Caco-2 (cell line): Measurements from ENCODE around the gene RAX. TPM values are rescaled to one million over a fixed set of nuclear protein-coding genes. Genes with fewer than 3 reads are reported as not detected.
"Not testable (repeated sequence)": the region's sequence is repeated elsewhere in the genome, so short reads cannot be mapped to it uniquely, and the experiment has no call there.

Experiments
- BruUV-seq: library from RNA; stranded (reverse); fragments of 400-500 nt; replicated peaks from 2 replicates; lab custom pipeline; 2021; lab: Mats Ljungman, UMichigan
- CTCF ChIA-PET: fragments of 300-600 bp; sonication (Branson Sonifier 250); formaldehyde crosslinking; loops from one replicate; lab custom pipeline; 2022; ENCODE audit warnings: antibody characterized with exemption; lab: Charles Lee
- POLR2A ChIA-PET: fragments of 300-600 bp; sonication (Branson Sonifier 250); formaldehyde crosslinking; loops from one replicate; lab custom pipeline; 2022; ENCODE audit warnings: antibody characterized with exemption; lab: Charles Lee
- DNase-seq, 2 experiments: peaks; one replicate each; pipeline versions ENCODE4 v3.0.0 to v3.0.0-alpha.2; 2020 to 2022
- H3K27me3 ChIP-seq: replicated peaks from 2 replicates; pipeline ENCODE4 v1.6.0; 2011; ENCODE audit warnings: low read length; ENCODE audit not compliant: control insufficient read depth, insufficient read depth
- H3K36me3 ChIP-seq: 2 replicates; pipeline ENCODE4 v1.5.1; 2011; ENCODE audit warnings: low read length; ENCODE audit not compliant: control insufficient read depth, insufficient read depth
- H3K4me1 ChIP-seq: fragments of 250-450 bp; sonication (Bioruptor Pico); 2 replicates; pipeline ENCODE4 v1.5.1; 2020; ENCODE audit warnings: mild to moderate bottlenecking
- H3K4me3 ChIP-seq: 2 replicates; pipeline ENCODE4 v1.5.1; 2011; ENCODE audit warnings: low read depth, mild to moderate bottlenecking, control low read depth, low read length
- H3K9me3 ChIP-seq: fragments of 250-450 bp; sonication (Bioruptor Pico); 2 replicates; pipeline ENCODE4 v1.5.1; 2020; ENCODE audit warnings: mild to moderate bottlenecking, moderate library complexity
- H3K27ac Mint-ChIP-seq: one replicate; pipeline ENCODE4 v1.8.0; 2022; ENCODE audit warnings: mixed read lengths; ENCODE audit not compliant: unreplicated experiment
- H3K27me3 Mint-ChIP-seq: one replicate; pipeline ENCODE4 v1.8.0; 2022; ENCODE audit warnings: mixed read lengths; ENCODE audit not compliant: insufficient read depth, unreplicated experiment
- H3K36me3 Mint-ChIP-seq: one replicate; pipeline ENCODE4 v1.8.0; 2022; ENCODE audit warnings: mild to moderate bottlenecking, mixed read lengths; ENCODE audit not compliant: insufficient read depth, unreplicated experiment
- H3K4me1 Mint-ChIP-seq: one replicate; pipeline ENCODE4 v1.8.0; 2022; ENCODE audit warnings: low read depth, mixed read lengths; ENCODE audit not compliant: unreplicated experiment
- H3K4me3 Mint-ChIP-seq: one replicate; pipeline ENCODE4 v1.8.0; 2022; ENCODE audit warnings: mild to moderate bottlenecking, moderate library complexity, mixed read lengths; ENCODE audit not compliant: unreplicated experiment
- H3K9me3 Mint-ChIP-seq: one replicate; pipeline ENCODE4 v1.8.0; 2022; ENCODE audit warnings: mixed read lengths; ENCODE audit not compliant: unreplicated experiment
- intact Hi-C: fragments of 100-400 bp; cut with micrococcal nuclease; formaldehyde crosslinking; loops from one replicate; pipeline ENCODE4 v1.10.0; 2022; ENCODE audit not compliant: unreplicated experiment
- total RNA-seq: library from RNA; stranded (reverse); gene quantifications from 2 replicates; pipeline ENCODE4 v1.2.3, GENCODE V29; 2022
- TF ChIP-seq, protein P1 (sequence below), 2 experiments: fragments of 200-600 bp in 1 of 2; IDR thresholded peaks; 1 replicate in 1 of 2; 2 replicates in 1 of 2; pipeline versions ENCODE4 v1.5.1 to v1.8.0; 2011 to 2022; ENCODE audit warnings: antibody characterized with exemption in 1 of 2, control low read depth in 1 of 2, inconsistent platforms in 1 of 2, low read depth in 1 of 2, low read length in 1 of 2, mild to moderate bottlenecking in 1 of 2, moderate library complexity in 1 of 2; ENCODE audit not compliant: insufficient read depth in 1 of 2, severe bottlenecking in 1 of 2, unreplicated experiment in 1 of 2

Gene RAX
- total RNA-seq, 1 experiment from 2014 or later, result not detected

- DNase-seq, H3K4me1 Mint-ChIP-seq, H3K9me3 Mint-ChIP-seq, H3K4me1 ChIP-seq, intact Hi-C loops, H3K9me3 ChIP-seq, POLR2A ChIA-PET, H3K36me3 ChIP-seq, CTCF ChIA-PET, BruUV-seq, H3K4me3 Mint-ChIP-seq, H3K4me3 ChIP-seq, H3K27me3 Mint-ChIP-seq, H3K27me3 ChIP-seq, H3K36me3 Mint-ChIP-seq, H3K27ac Mint-ChIP-seq: not testable (repeated sequence)
Observed at GRCh38 chr18:59255491-59255890, 17.8 kb downstream of the RAX start.

DNA sequence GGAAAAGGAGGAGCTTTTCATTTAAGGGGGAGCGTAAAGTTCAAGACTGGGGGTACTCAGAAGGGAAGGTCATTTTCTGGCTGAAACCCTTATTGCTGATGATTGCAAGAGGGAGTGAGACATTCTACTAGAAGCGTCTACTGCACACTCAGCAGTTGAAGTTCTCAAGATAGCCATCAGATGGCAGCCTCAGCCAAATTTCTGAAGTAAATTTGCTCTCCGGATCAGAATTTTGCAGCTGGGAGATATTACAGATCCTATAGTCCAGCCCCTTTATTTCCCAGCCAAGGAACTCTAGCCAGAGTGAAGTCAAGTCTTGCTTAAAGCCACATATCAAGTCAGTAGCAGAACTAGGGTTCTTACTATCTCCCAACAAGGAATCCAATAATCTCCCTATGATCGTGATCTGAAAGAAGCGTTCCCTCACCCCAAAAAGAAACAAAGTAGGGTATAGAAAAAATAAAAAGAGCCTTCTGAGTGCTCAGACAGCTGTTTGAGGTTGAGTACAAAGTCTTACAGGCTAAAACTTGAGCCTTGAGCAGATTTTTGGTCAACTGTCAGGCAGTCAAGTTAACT is 24.0 kb downstream of the RAX start:
- no peak overlapping the region for H3K4me3 ChIP-seq
- no peaks in the 10 kb centered on the region for H3K36me3 ChIP-seq
- peak overlapping the region; percentile 60 for H3K27ac Mint-ChIP-seq
- H3K27me3 Mint-ChIP-seq, result peaks cover 14% of the 10 kb centered on the region
- no peaks in the 10 kb centered on the region for H3K4me1 ChIP-seq
- H3K9me3 Mint-ChIP-seq, result no peaks in the 10 kb centered on the region
- ChIA-PET CTCF (interaction anchor here (1.2 to 1.7 kb wide), 2 partner anchors 9 to 20 kb away, joined by 3 to 6 read pairs; no protein-coding TSS in a partner anchor), POLR2A (no interaction called here)
- intact Hi-C loops, result loop anchor here (1.0 to 5.0 kb wide), 2 partner anchors 59 to 153 kb away; no protein-coding TSS in a partner anchor
- H3K27me3 ChIP-seq, result no peaks in the 10 kb centered on the region
- TF ChIP-seq, protein P1, sequence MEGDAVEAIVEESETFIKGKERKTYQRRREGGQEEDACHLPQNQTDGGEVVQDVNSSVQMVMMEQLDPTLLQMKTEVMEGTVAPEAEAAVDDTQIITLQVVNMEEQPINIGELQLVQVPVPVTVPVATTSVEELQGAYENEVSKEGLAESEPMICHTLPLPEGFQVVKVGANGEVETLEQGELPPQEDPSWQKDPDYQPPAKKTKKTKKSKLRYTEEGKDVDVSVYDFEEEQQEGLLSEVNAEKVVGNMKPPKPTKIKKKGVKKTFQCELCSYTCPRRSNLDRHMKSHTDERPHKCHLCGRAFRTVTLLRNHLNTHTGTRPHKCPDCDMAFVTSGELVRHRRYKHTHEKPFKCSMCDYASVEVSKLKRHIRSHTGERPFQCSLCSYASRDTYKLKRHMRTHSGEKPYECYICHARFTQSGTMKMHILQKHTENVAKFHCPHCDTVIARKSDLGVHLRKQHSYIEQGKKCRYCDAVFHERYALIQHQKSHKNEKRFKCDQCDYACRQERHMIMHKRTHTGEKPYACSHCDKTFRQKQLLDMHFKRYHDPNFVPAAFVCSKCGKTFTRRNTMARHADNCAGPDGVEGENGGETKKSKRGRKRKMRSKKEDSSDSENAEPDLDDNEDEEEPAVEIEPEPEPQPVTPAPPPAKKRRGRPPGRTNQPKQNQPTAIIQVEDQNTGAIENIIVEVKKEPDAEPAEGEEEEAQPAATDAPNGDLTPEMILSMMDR (IDR thresholded peaks at IDR 0.05; ENCODE audit: insufficient read depth in 1 of 2, low read depth in 1 of 2, low read length in 1 of 2, severe bottlenecking in 1 of 2, unreplicated experiment in 1 of 2), result peak; percentile 45 to 61
- H3K36me3 Mint-ChIP-seq, result no peaks in the 10 kb centered on the region
- peak in 1 of 2 experiments; percentile 45 for DNase-seq
- no peaks in the 10 kb centered on the region for H3K9me3 ChIP-seq
- H3K4me1 Mint-ChIP-seq, result peaks cover 5% of the 10 kb centered on the region
- no peak overlapping the region for H3K4me3 Mint-ChIP-seq
- no TSS peak for BruUV-seq

GRCh38 chr18:59246796-59247195 is 26.5 kb downstream of the RAX start:
- Histone ChIP-seq H3K27me3 (no peaks in the 10 kb centered on the region), H3K36me3 (no peaks in the 10 kb centered on the region), H3K4me3 (no peak overlapping the region), H3K9me3 (no peaks in the 10 kb centered on the region), H3K4me1 (no peaks in the 10 kb centered on the region)
- intact Hi-C loops, result loop anchor here (5.0 kb wide), 1 partner anchor 156 kb away; no protein-coding TSS in a partner anchor
- ChIA-PET POLR2A (no interaction called here), CTCF (no interaction called here)
- H3K27me3 Mint-ChIP-seq, result peaks cover 12% of the 10 kb centered on the region
- no TSS peak for BruUV-seq
- no peaks in the 10 kb centered on the region for H3K36me3 Mint-ChIP-seq
- no peak for DNase-seq
- H3K27ac Mint-ChIP-seq, result no peak overlapping the region
- H3K4me3 Mint-ChIP-seq, result no peak overlapping the region
- TF ChIP-seq, protein P1 (IDR thresholded peaks at IDR 0.05; ENCODE audit: insufficient read depth in 1 of 2, low read depth in 1 of 2, low read length in 1 of 2, severe bottlenecking in 1 of 2, unreplicated experiment in 1 of 2), result no peak
- H3K9me3 Mint-ChIP-seq, result no peaks in the 10 kb centered on the region
- H3K4me1 Mint-ChIP-seq, result peaks cover 5% of the 10 kb centered on the region
